Neural progenitor cell (in vitro differentiated cells): ENCODE measurements around the gene TREML4. TPM values are rescaled to one million over a fixed set of nuclear protein-coding genes. Genes with fewer than 3 reads are reported as not detected.
A peak's percentile ranks its signal among the peaks of the same experiment; 100 is the strongest.
"Not testable (repeated sequence)": the region's sequence is repeated elsewhere in the genome, so short reads cannot be mapped to it uniquely, and the experiment has no call there.

Source experiments
- DNase-seq: peaks from one replicate; pipeline ENCODE4 v3.0.0-alpha.2; 2016; ENCODE audit warnings: low spot score
- H2AFZ ChIP-seq: fragments of 200-600 bp; sonication (generic); replicated peaks from 2 replicates; pipeline ENCODE4 v1.6.1; 2016; ENCODE audit warnings: antibody characterized with exemption
- H3F3A ChIP-seq: fragments of 200-600 bp; sonication (generic); 2 replicates; pipeline ENCODE4 v1.6.1; 2016; ENCODE audit warnings: antibody characterized with exemption, low read depth
- H3K27ac ChIP-seq: fragments of 200-600 bp; sonication (generic); 2 replicates; pipeline ENCODE4 v1.5.1; 2016; ENCODE audit warnings: mild to moderate bottlenecking
- H3K27me3 ChIP-seq: fragments of 200-600 bp; sonication (generic); 2 replicates; pipeline ENCODE4 v1.6.1; 2016; ENCODE audit warnings: mild to moderate bottlenecking, moderate library complexity
- H3K36me3 ChIP-seq: fragments of 200-600 bp; sonication (generic); 2 replicates; pipeline ENCODE4 v1.5.1; 2016
- H3K4me1 ChIP-seq: fragments of 200-600 bp; sonication (generic); 2 replicates; pipeline ENCODE4 v1.6.1; 2016; ENCODE audit warnings: mixed run types
- H3K4me2 ChIP-seq: fragments of 200-600 bp; sonication (generic); 2 replicates; pipeline ENCODE4 v1.6.1; 2016
- H3K4me3 ChIP-seq: fragments of 200-600 bp; sonication (generic); 2 replicates; pipeline ENCODE4 v1.5.1; 2016
- H3K79me2 ChIP-seq: fragments of 200-600 bp; sonication (generic); 2 replicates; pipeline ENCODE4 v1.6.1; 2016; ENCODE audit warnings: low read depth
- H3K9ac ChIP-seq: fragments of 200-600 bp; sonication (generic); 2 replicates; pipeline ENCODE4 v1.6.1; 2016
- H3K9me3 ChIP-seq: fragments of 200-600 bp; sonication (generic); 2 replicates; pipeline ENCODE4 v1.5.1; 2016; ENCODE audit warnings: low read depth
- H4K20me1 ChIP-seq: fragments of 200-600 bp; sonication (generic); 2 replicates; pipeline ENCODE4 v1.6.1; 2016; ENCODE audit warnings: low read depth
- H3K27ac Mint-ChIP-seq: 3 replicates; pipeline ENCODE4 v1.8.0; 2021; ENCODE audit warnings: mixed read lengths
- H3K27me3 Mint-ChIP-seq: 2 replicates; pipeline ENCODE4 v1.8.0; 2022; ENCODE audit warnings: low read depth, mild to moderate bottlenecking, inconsistent platforms, moderate library complexity, mixed read lengths; ENCODE audit not compliant: insufficient read depth
- H3K36me3 Mint-ChIP-seq: 3 replicates; pipeline ENCODE4 v1.8.0; 2021; ENCODE audit warnings: mixed read lengths
- H3K4me1 Mint-ChIP-seq: 3 replicates; pipeline ENCODE4 v1.8.0; 2021; ENCODE audit warnings: mixed read lengths
- H3K4me3 Mint-ChIP-seq: 3 replicates; pipeline ENCODE4 v1.8.0; 2021; ENCODE audit warnings: mild to moderate bottlenecking, moderate library complexity, mixed read lengths
- H3K9me3 Mint-ChIP-seq: 3 replicates; pipeline ENCODE4 v1.8.0; 2020; ENCODE audit warnings: mixed read lengths
- CTCF ChIP-seq: fragments of 200-600 bp; sonication (generic); IDR thresholded peaks from 2 replicates; pipeline ENCODE4 v1.5.1; 2017; ENCODE audit warnings: antibody characterized with exemption, mild to moderate bottlenecking
- EZH2 ChIP-seq: fragments of 200-600 bp; sonication (generic); IDR thresholded peaks from 2 replicates; pipeline ENCODE4 v1.6.1; 2017; ENCODE audit warnings: antibody characterized with exemption, mild to moderate bottlenecking, moderate library complexity
- EZH2phosphoT487 ChIP-seq: fragments of 200-600 bp; sonication (generic); IDR thresholded peaks from 2 replicates; pipeline ENCODE4 v1.6.1; 2017; ENCODE audit warnings: antibody characterized with exemption
- total RNA-seq: library from RNA; depleted of rRNA; stranded (reverse); fragments of >200 nt; gene quantifications from 2 replicates; pipeline ENCODE4 v1.2.3, GENCODE V29; 2015; ENCODE audit warnings: low replicate concordance

Gene TREML4
- total RNA-seq, 1 donor from 2014 or later = not detected

GRCh38 chr6:41237128-41237527 lies 9.0 kb downstream of the TREML4 start:
- TF ChIP-seq EZH2phosphoT487 = no peak
- TF ChIP-seq CTCF = no peak
- TF ChIP-seq EZH2 = no peak
- Histone ChIP-seq H3K27ac (no peak overlapping the region), H3K27me3 (peaks cover 32% of the 10 kb centered on the region), H3K4me3 (no peak overlapping the region), H3K4me1 (peaks cover 5% of the 10 kb centered on the region), H2AFZ (no peak overlapping the region), H3K4me2 (no peak overlapping the region), H3K9me3 (no peaks in the 10 kb centered on the region), H3K79me2 (no peaks in the 10 kb centered on the region), H4K20me1 (no peaks in the 10 kb centered on the region), H3F3A (no peaks in the 10 kb centered on the region), H3K9ac (no peak overlapping the region), H3K36me3 (no peaks in the 10 kb centered on the region)
- Mint-ChIP-seq H3K36me3 (no peaks in the 10 kb centered on the region), H3K27ac (no peak overlapping the region), H3K4me3 (no peak overlapping the region), H3K9me3 (no peaks in the 10 kb centered on the region), H3K4me1 (peaks cover 4% of the 10 kb centered on the region), H3K27me3 (peaks cover 24% of the 10 kb centered on the region)
- DNase-seq = no peak

- no peaks in the 10 kb centered on the region for H3K9me3 Mint-ChIP-seq
- no peak overlapping the region for H3K9ac ChIP-seq
- H3F3A ChIP-seq = no peaks in the 10 kb centered on the region
- no peak overlapping the region for H3K4me3 Mint-ChIP-seq
- peak overlapping the region; percentile 9 for H2AFZ ChIP-seq
- H3K36me3 ChIP-seq = no peaks in the 10 kb centered on the region
- H3K4me1 ChIP-seq = peaks cover 5% of the 10 kb centered on the region
- H3K27ac ChIP-seq = no peak overlapping the region
- peaks cover 28% of the 10 kb centered on the region for H3K27me3 Mint-ChIP-seq
- H3K4me1 Mint-ChIP-seq = peaks cover 4% of the 10 kb centered on the region
- no peak overlapping the region for H3K27ac Mint-ChIP-seq
- no peaks in the 10 kb centered on the region for H3K9me3 ChIP-seq
- DNase-seq = peak; percentile 72
- no peaks in the 10 kb centered on the region for H3K36me3 Mint-ChIP-seq
- no peaks in the 10 kb centered on the region for H4K20me1 ChIP-seq
- peak overlapping the region; percentile 33 for H3K4me3 ChIP-seq
- H3K79me2 ChIP-seq = no peaks in the 10 kb centered on the region
- H3K27me3 ChIP-seq = peaks cover 32% of the 10 kb centered on the region
- H3K4me2 ChIP-seq = peak overlapping the region; percentile 66
- TF ChIP-seq EZH2 (peak; percentile 57), CTCF (peak; percentile 24), EZH2phosphoT487 (no peak)
Observed at GRCh38 chr6:41239467-41240159, 11.5 kb downstream of the TREML4 start.

DNA sequence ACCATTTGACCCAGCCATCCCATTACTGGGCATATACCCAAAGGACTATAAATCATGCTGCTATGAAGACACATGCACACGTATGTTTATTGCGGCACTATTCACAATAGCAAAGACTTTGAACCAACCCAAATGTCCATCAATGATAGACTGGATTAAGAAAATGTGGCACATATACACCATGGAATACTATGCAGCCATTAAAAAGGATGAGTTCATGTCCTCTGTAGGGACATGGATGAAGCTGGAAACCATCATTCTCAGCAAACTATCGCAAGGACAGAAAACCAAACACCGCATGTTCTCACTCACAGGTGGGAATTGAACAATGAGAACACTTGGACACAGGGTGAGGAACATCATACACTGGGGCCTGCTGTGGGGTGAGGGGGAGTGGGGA lies 18.4 kb downstream of the TREML4 start:
- H3K9me3 Mint-ChIP-seq, H3K4me1 Mint-ChIP-seq, H3K4me3 Mint-ChIP-seq, H3K27me3 Mint-ChIP-seq, H3K36me3 Mint-ChIP-seq, H3K9ac ChIP-seq, H3K27ac ChIP-seq, H3K4me3 ChIP-seq, DNase-seq, H3K4me2 ChIP-seq, H3K27me3 ChIP-seq, H3K9me3 ChIP-seq, H3K36me3 ChIP-seq, H3K79me2 ChIP-seq, H3K27ac Mint-ChIP-seq, H3F3A ChIP-seq, H3K4me1 ChIP-seq, H2AFZ ChIP-seq, H4K20me1 ChIP-seq: not testable (repeated sequence)

- Mint-ChIP-seq H3K9me3 (peaks cover 2% of the 10 kb centered on the region), H3K4me1 (no peaks in the 10 kb centered on the region), H3K36me3 (no peaks in the 10 kb centered on the region), H3K27ac (no peak overlapping the region), H3K27me3 (peaks cover 7% of the 10 kb centered on the region), H3K4me3 (no peak overlapping the region)
- H3K9me3 ChIP-seq = no peaks in the 10 kb centered on the region
- no peaks in the 10 kb centered on the region for H3K79me2 ChIP-seq
- no peaks in the 10 kb centered on the region for H3K36me3 ChIP-seq
- no peak overlapping the region for H2AFZ ChIP-seq
- no peaks in the 10 kb centered on the region for H4K20me1 ChIP-seq
- H3K9ac ChIP-seq = no peak overlapping the region
- no peak overlapping the region for H3K4me3 ChIP-seq
- no peaks in the 10 kb centered on the region for H3K4me1 ChIP-seq
- H3K27ac ChIP-seq = no peak overlapping the region
- no peak for DNase-seq
- no peak overlapping the region for H3K4me2 ChIP-seq
- TF ChIP-seq EZH2phosphoT487 = no peak
- H3F3A ChIP-seq = no peaks in the 10 kb centered on the region
- no peaks in the 10 kb centered on the region for H3K27me3 ChIP-seq
Observed at GRCh38 chr6:41247288-41247865, 19.2 kb downstream of the TREML4 start.
